Measurements from ENCODE around the gene KRTAP13-1. TPM values are rescaled to one million over a fixed set of nuclear protein-coding genes. Genes with fewer than 3 reads are reported as not detected.

Gene KRTAP13-1, protein sequence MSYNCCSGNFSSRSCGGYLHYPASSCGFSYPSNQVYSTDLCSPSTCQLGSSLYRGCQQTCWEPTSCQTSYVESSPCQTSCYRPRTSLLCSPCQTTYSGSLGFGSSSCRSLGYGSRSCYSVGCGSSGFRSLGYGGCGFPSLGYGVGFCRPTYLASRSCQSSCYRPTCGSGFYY
- not detected for total RNA-seq (2021; fragmentation: NEBNext Ultra II Directional; extraction: Animal tissue kit (Norgen Biotek cat#: 25700))
- long read RNA-seq, result 0 reads

DNA sequence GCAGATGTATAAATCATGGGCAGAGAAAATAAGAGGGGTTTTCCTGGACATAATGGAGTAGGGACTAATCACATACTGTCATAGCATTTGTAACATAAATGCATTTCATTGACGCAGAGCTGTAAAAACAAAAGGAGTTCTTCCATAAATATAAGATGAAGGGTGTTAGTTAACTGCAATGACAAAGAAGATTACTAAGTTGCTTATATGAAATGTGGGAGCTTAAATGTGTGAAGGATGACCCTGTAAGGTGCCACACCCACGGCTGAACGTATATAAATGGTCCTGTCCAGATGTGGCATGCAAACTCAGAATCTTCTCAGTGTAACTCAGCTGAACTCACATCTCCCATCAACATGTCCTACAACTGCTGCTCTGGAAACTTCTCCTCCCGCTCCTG, at the start of gene KRTAP13-1:
KRTAP13-1 (plus strand) TSS at position 301 of the 400 bp plus-strand sequence; CDS start at position 357, 56 bp downstream.
- TF ChIP-seq, protein P1, sequence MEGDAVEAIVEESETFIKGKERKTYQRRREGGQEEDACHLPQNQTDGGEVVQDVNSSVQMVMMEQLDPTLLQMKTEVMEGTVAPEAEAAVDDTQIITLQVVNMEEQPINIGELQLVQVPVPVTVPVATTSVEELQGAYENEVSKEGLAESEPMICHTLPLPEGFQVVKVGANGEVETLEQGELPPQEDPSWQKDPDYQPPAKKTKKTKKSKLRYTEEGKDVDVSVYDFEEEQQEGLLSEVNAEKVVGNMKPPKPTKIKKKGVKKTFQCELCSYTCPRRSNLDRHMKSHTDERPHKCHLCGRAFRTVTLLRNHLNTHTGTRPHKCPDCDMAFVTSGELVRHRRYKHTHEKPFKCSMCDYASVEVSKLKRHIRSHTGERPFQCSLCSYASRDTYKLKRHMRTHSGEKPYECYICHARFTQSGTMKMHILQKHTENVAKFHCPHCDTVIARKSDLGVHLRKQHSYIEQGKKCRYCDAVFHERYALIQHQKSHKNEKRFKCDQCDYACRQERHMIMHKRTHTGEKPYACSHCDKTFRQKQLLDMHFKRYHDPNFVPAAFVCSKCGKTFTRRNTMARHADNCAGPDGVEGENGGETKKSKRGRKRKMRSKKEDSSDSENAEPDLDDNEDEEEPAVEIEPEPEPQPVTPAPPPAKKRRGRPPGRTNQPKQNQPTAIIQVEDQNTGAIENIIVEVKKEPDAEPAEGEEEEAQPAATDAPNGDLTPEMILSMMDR (IDR thresholded peaks at IDR 0.05), result no peak
- H3K4me1 Mint-ChIP-seq (ENCODE audit: low read depth), result no peaks in the 10 kb centered on the region
- H3K27me3 Mint-ChIP-seq (ENCODE audit: insufficient read depth), result no peaks in the 10 kb centered on the region; the same call in 1 of the 2 replicates
- H3K27ac Mint-ChIP-seq, result no peak within 1 kb of the TSS
- H3K4me3 Mint-ChIP-seq, result no peak within 1 kb of the TSS
- peaks cover 52% of the 10 kb centered on the region for H3K9me3 Mint-ChIP-seq
- no peak for DNase-seq
- peaks cover 4% of the 10 kb centered on the region; the same call in 1 of the 2 replicates for H3K36me3 Mint-ChIP-seq (ENCODE audit: low read depth)

DNA sequence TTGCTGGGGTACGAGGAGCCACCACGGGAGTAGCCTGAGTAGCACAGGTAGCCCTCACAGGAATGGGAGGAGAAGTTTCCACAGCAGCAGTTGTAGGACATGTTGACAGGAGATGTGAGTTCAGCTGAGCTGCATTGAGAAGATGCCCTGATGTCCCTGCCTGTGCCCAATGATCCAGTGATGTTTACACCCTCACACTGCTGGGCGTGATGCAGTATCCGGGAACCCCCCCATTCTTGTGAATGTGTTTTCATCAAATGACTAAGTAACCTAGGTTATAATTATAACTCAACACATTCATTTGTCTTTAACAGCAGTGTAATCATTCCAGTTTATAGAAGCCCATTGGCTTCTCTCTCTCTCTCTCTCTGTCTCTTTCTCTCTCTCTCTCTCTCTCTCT, 47.3 kb upstream of the KRTAP13-1 start, which contains the start of gene KRTAP23-1:
KRTAP23-1 (minus strand) TSS at position 101 of the 400 bp plus-strand sequence; CDS start at position 101, 0 bp downstream.
- DNase-seq, result no peak
- Mint-ChIP-seq H3K4me1 (ENCODE audit: low read depth) (no peaks in the 10 kb centered on the region), H3K9me3 (peaks cover 54% of the 10 kb centered on the region), H3K4me3 (no peak within 1 kb of the TSS), H3K27ac (no peak within 1 kb of the TSS), H3K36me3 (ENCODE audit: low read depth) (no peaks in the 10 kb centered on the region), H3K27me3 (ENCODE audit: insufficient read depth) (peaks cover 1% of the 10 kb centered on the region; the same call in 1 of the 2 replicates)
- TF ChIP-seq, protein P1 (IDR thresholded peaks at IDR 0.05), result no peak

DNA sequence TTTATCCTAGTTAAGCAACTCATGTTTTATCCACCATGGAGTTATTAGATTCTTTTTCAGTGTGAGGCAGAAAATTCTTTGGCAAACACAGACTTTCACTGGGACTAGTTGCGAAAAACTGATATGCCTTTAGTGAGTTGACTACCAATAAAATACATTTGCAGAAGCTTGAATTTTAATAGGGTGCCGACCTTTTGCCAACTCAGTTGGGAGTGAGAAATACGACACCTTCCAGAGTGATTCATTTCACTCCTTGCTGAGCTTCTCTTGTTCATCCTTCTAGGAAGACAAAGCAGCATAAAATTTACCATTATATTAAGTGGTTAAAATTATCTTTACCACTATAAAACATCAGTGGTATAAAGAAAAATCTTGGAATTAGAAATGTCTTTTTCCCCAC, 46.3 kb upstream of the KRTAP13-1 start:
- Mint-ChIP-seq H3K36me3 (ENCODE audit: low read depth) (no peaks in the 10 kb centered on the region), H3K4me1 (ENCODE audit: low read depth) (no peaks in the 10 kb centered on the region), H3K4me3 (no peak overlapping the region), H3K27me3 (ENCODE audit: insufficient read depth) (peaks cover 1% of the 10 kb centered on the region; the same call in 1 of the 2 replicates), H3K9me3 (peaks cover 59% of the 10 kb centered on the region), H3K27ac (no peak overlapping the region)
- DNase-seq, result no peak
- TF ChIP-seq, protein P1 (IDR thresholded peaks at IDR 0.05), result no peak

DNA sequence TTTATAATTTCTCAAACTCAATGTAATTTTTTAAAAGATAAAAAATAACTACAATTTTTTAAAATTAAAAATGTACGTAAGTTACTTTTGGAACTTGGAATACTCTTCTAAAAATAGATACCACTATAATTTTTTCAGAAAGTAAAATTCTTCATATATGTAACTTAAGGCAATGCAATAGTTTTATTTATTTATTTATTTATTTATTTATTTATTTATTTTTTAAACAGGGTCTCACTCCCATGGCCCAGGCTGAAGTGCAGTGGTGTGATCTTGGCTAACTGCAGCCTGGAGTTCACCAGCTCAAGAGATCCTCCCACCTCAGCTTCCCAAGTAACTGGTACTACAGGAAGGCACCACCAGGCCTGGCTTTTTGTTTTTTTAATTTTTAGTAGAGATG, 44.3 kb upstream of the KRTAP13-1 start:
- no peak for DNase-seq
- no peak overlapping the region for H3K27ac Mint-ChIP-seq
- no peaks in the 10 kb centered on the region for H3K4me1 Mint-ChIP-seq (ENCODE audit: low read depth)
- H3K4me3 Mint-ChIP-seq, result no peak overlapping the region
- H3K9me3 Mint-ChIP-seq, result peaks cover 55% of the 10 kb centered on the region
- H3K36me3 Mint-ChIP-seq (ENCODE audit: low read depth), result no peaks in the 10 kb centered on the region
- TF ChIP-seq, protein P1 (IDR thresholded peaks at IDR 0.05), result no peak
- H3K27me3 Mint-ChIP-seq (ENCODE audit: insufficient read depth), result no peaks in the 10 kb centered on the region

DNA sequence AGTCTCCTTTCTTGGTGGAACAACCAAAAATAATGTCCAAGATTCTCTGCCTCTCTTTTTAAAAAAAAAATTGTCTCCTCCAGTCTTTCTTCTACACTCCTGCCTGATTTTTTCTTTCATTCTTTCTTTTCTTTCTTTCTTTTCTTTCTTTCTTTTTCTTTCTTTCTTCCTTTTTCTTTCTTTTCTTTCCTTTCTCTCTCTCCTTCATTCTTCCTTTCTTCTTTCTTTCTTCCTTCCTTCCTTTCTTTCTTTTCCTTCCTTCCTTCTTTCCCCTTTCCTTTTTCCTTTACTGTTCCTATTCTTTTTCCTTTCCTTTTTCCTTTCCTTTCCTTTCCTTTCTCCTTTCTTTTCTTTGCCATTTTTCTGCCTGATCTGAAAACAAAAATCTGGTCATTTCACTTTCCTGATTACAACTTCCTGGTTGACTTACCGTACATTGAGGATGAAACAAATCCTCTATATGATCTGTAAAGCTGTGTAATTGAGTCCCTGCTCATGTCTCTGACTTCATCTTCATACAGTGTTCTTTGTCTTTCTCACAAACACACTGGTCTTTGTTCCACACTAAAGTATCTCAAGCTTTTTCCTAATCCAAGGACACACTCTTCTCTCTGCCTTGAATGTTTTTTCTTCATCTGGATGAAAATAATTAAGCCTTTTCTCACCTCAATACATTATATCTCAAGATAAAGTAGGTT, 41.4 kb upstream of the KRTAP13-1 start:
- H3K4me1 Mint-ChIP-seq (ENCODE audit: low read depth), result no peaks in the 10 kb centered on the region
- H3K4me3 Mint-ChIP-seq, result no peak overlapping the region
- no peaks in the 10 kb centered on the region for H3K27me3 Mint-ChIP-seq (ENCODE audit: insufficient read depth)
- TF ChIP-seq, protein P1 (IDR thresholded peaks at IDR 0.05), result no peak
- no peak overlapping the region for H3K27ac Mint-ChIP-seq
- no peaks in the 10 kb centered on the region for H3K36me3 Mint-ChIP-seq (ENCODE audit: low read depth)
- H3K9me3 Mint-ChIP-seq, result peaks cover 54% of the 10 kb centered on the region
- no peak for DNase-seq

Data from HFFc6 (cell line).